ENCODE data around the gene SHISAL1. TPM values are rescaled to one million over a fixed set of nuclear protein-coding genes. Genes with fewer than 3 reads are reported as not detected.

Gene SHISAL1
- total and polyA plus RNA-seq, 9 donors: 0.33 to 4.5 (median 2.0) TPM

GRCh38 chr22:44204739-44205515 is 107.8 kb downstream of the SHISAL1 start:
- H3K36me3 ChIP-seq: no peaks in the 10 kb centered on the region
- WGBS, 3 donors: 88 to 92% (median 91%) methylated on average over 15 to 16 of the region's 16 CpGs
- DNase-seq: peak in 1 of 5 donors; percentile 8

GRCh38 chr22:44203203-44203602 is 109.5 kb downstream of the SHISAL1 start:
- intact Hi-C loops (cut with DNase I): no loop called here
- Histone ChIP-seq H3K36me3 (no peaks in the 10 kb centered on the region), H3K9me3 (no peaks in the 10 kb centered on the region), H3K4me3 (no peak overlapping the region), H3K4me1 (ENCODE audit: insufficient read depth) (no peaks in the 10 kb centered on the region), H3K27me3 (no peaks in the 10 kb centered on the region), H3K27ac (no peak overlapping the region)
- no peak for DNase-seq
- TF ChIP-seq POLR2A (IDR thresholded peaks at IDR 0.05): no peak
- TF ChIP-seq, protein P1, sequence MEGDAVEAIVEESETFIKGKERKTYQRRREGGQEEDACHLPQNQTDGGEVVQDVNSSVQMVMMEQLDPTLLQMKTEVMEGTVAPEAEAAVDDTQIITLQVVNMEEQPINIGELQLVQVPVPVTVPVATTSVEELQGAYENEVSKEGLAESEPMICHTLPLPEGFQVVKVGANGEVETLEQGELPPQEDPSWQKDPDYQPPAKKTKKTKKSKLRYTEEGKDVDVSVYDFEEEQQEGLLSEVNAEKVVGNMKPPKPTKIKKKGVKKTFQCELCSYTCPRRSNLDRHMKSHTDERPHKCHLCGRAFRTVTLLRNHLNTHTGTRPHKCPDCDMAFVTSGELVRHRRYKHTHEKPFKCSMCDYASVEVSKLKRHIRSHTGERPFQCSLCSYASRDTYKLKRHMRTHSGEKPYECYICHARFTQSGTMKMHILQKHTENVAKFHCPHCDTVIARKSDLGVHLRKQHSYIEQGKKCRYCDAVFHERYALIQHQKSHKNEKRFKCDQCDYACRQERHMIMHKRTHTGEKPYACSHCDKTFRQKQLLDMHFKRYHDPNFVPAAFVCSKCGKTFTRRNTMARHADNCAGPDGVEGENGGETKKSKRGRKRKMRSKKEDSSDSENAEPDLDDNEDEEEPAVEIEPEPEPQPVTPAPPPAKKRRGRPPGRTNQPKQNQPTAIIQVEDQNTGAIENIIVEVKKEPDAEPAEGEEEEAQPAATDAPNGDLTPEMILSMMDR (IDR thresholded peaks at IDR 0.05): no peak
- no peak for TF ChIP-seq EP300 (IDR thresholded peaks at IDR 0.05)
- 65 to 89% (median 68%) methylated on average over 6 of the region's 6 CpGs for WGBS, 3 donors

More at GRCh38 chr22:44204739-44205515, 107.8 kb downstream of the SHISAL1 start:
- Histone ChIP-seq H3K4me3 (no peak overlapping the region), H3K27me3 (no peaks in the 10 kb centered on the region), H3K4me1 (ENCODE audit: insufficient read depth) (no peaks in the 10 kb centered on the region), H3K27ac (no peak overlapping the region), H3K9me3 (no peaks in the 10 kb centered on the region)
- intact Hi-C loops (cut with DNase I): no loop called here
- TF ChIP-seq POLR2A (IDR thresholded peaks at IDR 0.05) (no peak), EP300 (IDR thresholded peaks at IDR 0.05) (no peak)
- TF ChIP-seq, protein P1 (IDR thresholded peaks at IDR 0.05): no peak

DNA sequence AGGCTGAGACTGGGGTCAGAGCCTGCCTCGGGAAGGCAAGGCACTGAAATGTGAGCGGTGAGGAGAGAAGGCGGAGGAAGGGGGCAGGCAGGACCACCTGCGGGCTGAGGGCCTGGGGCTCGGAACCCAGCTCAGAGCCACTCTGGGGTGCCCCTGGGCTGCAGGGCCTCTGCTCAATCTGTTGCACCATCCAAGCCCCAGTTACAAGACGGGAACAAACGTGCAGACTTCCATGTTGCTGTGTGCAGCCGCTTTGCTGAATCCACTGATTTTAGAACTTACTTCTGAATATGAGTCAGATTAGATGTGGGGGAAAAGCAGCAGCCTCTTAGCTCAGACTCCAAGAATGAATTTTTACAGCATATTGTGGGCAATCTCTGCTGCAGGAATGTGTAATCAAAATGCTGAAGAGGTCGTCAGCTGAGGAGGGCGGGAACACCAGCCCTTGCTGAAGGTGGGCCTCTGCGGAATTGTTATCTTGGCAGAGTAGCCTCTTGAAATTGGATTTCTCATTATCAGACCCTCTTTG is 110.4 kb downstream of the SHISAL1 start:
- H3K9me3 ChIP-seq: no peaks in the 10 kb centered on the region
- TF ChIP-seq, protein P1 (IDR thresholded peaks at IDR 0.05): no peak
- TF ChIP-seq EP300 (IDR thresholded peaks at IDR 0.05) (no peak), POLR2A (IDR thresholded peaks at IDR 0.05) (no peak)
- no peaks in the 10 kb centered on the region for H3K36me3 ChIP-seq
- no peak overlapping the region for H3K27ac ChIP-seq
- intact Hi-C loops (cut with DNase I): no loop called here
- no peaks in the 10 kb centered on the region for H3K27me3 ChIP-seq
- no peak overlapping the region for H3K4me3 ChIP-seq
- WGBS, 3 donors: 27 to 32% (median 28%) methylated on average over 11 of the region's 11 CpGs
- no peaks in the 10 kb centered on the region for H3K4me1 ChIP-seq (ENCODE audit: insufficient read depth)
- DNase-seq: peak in 1 of 5 donors; percentile 12

GRCh38 chr22:44201665-44202064 is 111.1 kb downstream of the SHISAL1 start:
- TF ChIP-seq, protein P1 (IDR thresholded peaks at IDR 0.05): no peak
- TF ChIP-seq POLR2A (IDR thresholded peaks at IDR 0.05): no peak
- TF ChIP-seq EP300 (IDR thresholded peaks at IDR 0.05): no peak
- no peak overlapping the region for H3K27ac ChIP-seq
- WGBS, 3 donors: 57 to 72% (median 62%) methylated on average over 12 of the region's 12 CpGs

More at GRCh38 chr22:44201665-44202064, 111.1 kb downstream of the SHISAL1 start:
- Histone ChIP-seq H3K36me3 (no peaks in the 10 kb centered on the region), H3K9me3 (no peaks in the 10 kb centered on the region), H3K4me3 (no peak overlapping the region), H3K27me3 (no peaks in the 10 kb centered on the region), H3K4me1 (ENCODE audit: insufficient read depth) (no peaks in the 10 kb centered on the region)
- peak in 1 of 5 donors; percentile 25 for DNase-seq
- intact Hi-C loops (cut with DNase I): no loop called here

Measured in ovary (tissue), 9 donors.